C4-2B (cell line): ENCODE data around the gene NAP1L4.

Experiments used
- CTCF ChIP-seq: fragments of 450-650 bp; conservative IDR thresholded peaks from 2 replicates; pipeline ENCODE4 v1.5.1; 2017; ENCODE audit warnings: mild to moderate bottlenecking
- ZFX ChIP-seq: fragments of 450-650 bp; IDR thresholded peaks from 2 replicates; pipeline ENCODE4 v1.6.1; 2017

DNA sequence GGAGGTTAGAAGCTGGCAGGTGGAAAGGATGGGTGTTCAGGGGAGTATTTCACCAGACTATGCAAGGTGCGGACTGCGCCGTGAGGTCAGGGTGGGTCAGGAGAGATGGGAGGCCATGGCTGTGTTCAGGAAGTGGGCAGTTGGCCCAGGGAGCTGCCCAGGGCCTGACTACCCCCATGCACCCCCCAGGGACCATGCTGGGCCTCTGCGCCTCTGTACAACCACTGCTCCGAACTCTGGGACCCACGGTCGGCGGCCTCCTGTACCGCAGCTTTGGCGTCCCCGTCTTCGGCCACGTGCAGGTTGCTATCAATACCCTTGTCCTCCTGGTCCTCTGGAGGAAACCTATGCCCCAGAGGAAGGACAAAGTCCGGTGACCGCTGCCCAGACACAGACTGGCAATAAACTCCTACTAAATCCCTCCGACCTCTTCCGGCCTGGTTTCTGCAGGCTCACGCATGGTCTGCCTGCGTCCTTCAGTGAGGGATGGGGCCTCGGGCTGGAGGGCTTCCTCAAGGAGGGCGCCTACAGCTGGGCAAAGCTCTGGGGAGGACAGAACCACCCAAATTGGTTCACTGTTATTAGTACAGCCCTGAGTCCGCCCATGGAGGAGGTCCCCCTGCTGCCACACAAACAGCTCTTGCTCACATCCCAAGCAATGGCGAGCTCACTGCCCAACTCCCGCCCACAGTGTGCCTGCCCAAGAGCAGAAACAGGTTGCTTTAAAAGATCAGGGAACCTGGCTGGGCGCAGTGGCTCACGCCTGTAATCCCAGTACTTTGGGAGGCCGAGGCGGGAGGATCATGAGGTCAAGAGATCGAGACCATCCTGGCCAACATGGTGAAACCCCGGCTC lies 67.1 kb downstream of the NAP1L4 start:
- no peak for TF ChIP-seq CTCF
- no peak for TF ChIP-seq ZFX
